Naive B cell (primary cell): ENCODE measurements around the gene TMEM17. TPM values are rescaled to one million over a fixed set of nuclear protein-coding genes. Genes with fewer than 3 reads are reported as not detected.
A peak's percentile ranks its signal among the peaks of the same experiment; 100 is the strongest.

ENCODE experiments used
- ATAC-seq, 2 donors: fragments of 150-1000 bp; cut with Tn5 transposase; 2 replicates each; pipeline ENCODE4 v1.10.0; 2021; ENCODE audit warnings: low read depth in 2 of 2, mild to moderate bottlenecking in 2 of 2, moderate library complexity in 2 of 2
- DNase-seq: peaks from one replicate; pipeline ENCODE4 v3.0.0; 2022
- H3K27ac Mint-ChIP-seq, 6 donors: one replicate each; pipeline ENCODE4 v1.8.0; 2020 to 2022; ENCODE audit warnings: mild to moderate bottlenecking in 6 of 6, mixed read lengths in 6 of 6, moderate library complexity in 5 of 6, inconsistent platforms in 2 of 6
- H3K27me3 Mint-ChIP-seq, 3 donors: one replicate each; pipeline ENCODE4 v1.8.0; 2021 to 2022; ENCODE audit warnings: mixed read lengths in 3 of 3, mild to moderate bottlenecking in 1 of 3
- H3K36me3 Mint-ChIP-seq, 2 donors: one replicate each; pipeline ENCODE4 v1.8.0; 2020 to 2022; ENCODE audit warnings: mixed read lengths in 2 of 2, inconsistent platforms in 1 of 2, mild to moderate bottlenecking in 1 of 2
- H3K4me1 Mint-ChIP-seq, 3 donors: one replicate each; pipeline ENCODE4 v1.8.0; 2020 to 2022; ENCODE audit warnings: mixed read lengths in 3 of 3, inconsistent platforms in 1 of 3, mild to moderate bottlenecking in 1 of 3, moderate library complexity in 1 of 3
- H3K4me3 Mint-ChIP-seq, 8 donors: one replicate each; pipeline ENCODE4 v1.8.0; 2020 to 2022; ENCODE audit warnings: mild to moderate bottlenecking in 8 of 8, mixed read lengths in 8 of 8, moderate library complexity in 8 of 8, inconsistent platforms in 2 of 8
- H3K9me3 Mint-ChIP-seq, 7 donors: one replicate each; pipeline ENCODE4 v1.8.0; 2020 to 2022; ENCODE audit warnings: mixed read lengths in 7 of 7, mild to moderate bottlenecking in 5 of 7, inconsistent platforms in 2 of 7, moderate library complexity in 1 of 7
- polyA plus RNA-seq, 6 donors: library from polyadenylated mRNA; unstranded; fragments of 300-500 nt; fragmentation: Illumina TruSeq; gene quantifications; one replicate each; pipeline ENCODE4 v1.2.3, GENCODE V29; 2021; ENCODE audit warnings: low read depth in 6 of 6

Gene TMEM17
- polyA plus RNA-seq, 6 donors from 2014 or later: not detected

- H3K9me3 Mint-ChIP-seq: no peaks in the 10 kb centered on the region
- H3K4me1 Mint-ChIP-seq: no peaks in the 10 kb centered on the region
- H3K27me3 Mint-ChIP-seq: peaks cover 8 to 15% (median 9%) of the 10 kb centered on the region in 3 donors
- peak overlapping the region in 4 of 8 donors; percentile 16 to 54 (median 34) for H3K4me3 Mint-ChIP-seq
- no peaks in the 10 kb centered on the region for H3K36me3 Mint-ChIP-seq
- no peak overlapping the region for H3K27ac Mint-ChIP-seq
- DNase-seq (no peak), ATAC-seq (no peak)
Observed at GRCh38 chr2:62455957-62456692, 49.9 kb downstream of the TMEM17 start.

GRCh38 chr2:62453955-62454354 lies 52.0 kb downstream of the TMEM17 start:
- Mint-ChIP-seq H3K27me3 (peaks cover 8 to 15% (median 9%) of the 10 kb centered on the region in 3 donors), H3K4me3 (no peak overlapping the region), H3K27ac (no peak overlapping the region), H3K9me3 (no peaks in the 10 kb centered on the region), H3K36me3 (no peaks in the 10 kb centered on the region), H3K4me1 (no peaks in the 10 kb centered on the region)
- DNase-seq (no peak), ATAC-seq (no peak)

GRCh38 chr2:62452701-62453454 lies 53.1 kb downstream of the TMEM17 start:
- DNase-seq (no peak), ATAC-seq (no peak)
- Mint-ChIP-seq H3K27me3 (peaks cover 8 to 14% (median 9%) of the 10 kb centered on the region in 3 donors), H3K36me3 (no peaks in the 10 kb centered on the region), H3K4me1 (no peaks in the 10 kb centered on the region), H3K9me3 (no peaks in the 10 kb centered on the region), H3K4me3 (no peak overlapping the region), H3K27ac (no peak overlapping the region)

GRCh38 chr2:62450716-62451191 lies 55.2 kb downstream of the TMEM17 start:
- H3K27ac Mint-ChIP-seq: no peak overlapping the region
- no peaks in the 10 kb centered on the region for H3K36me3 Mint-ChIP-seq
- H3K9me3 Mint-ChIP-seq: no peaks in the 10 kb centered on the region
- H3K4me3 Mint-ChIP-seq: no peak overlapping the region
- peaks cover 0 to 2% (median under 1%) of the 10 kb centered on the region in 3 donors for H3K27me3 Mint-ChIP-seq
- ATAC-seq (no peak), DNase-seq (no peak)
- no peaks in the 10 kb centered on the region for H3K4me1 Mint-ChIP-seq

Other genes starting within 250 kb of the TMEM17 start
- 10 to 100 TPM in 5 of 6 donors, 1 to 10 TPM in 1; 1.4 to 18.3 (median 16.2) TPM for gene EHBP1, start 199.5 kb upstream of the TMEM17 start, polyA plus RNA-seq